GM12878 (cell line): ENCODE results near the gene VAX1. TPM values are rescaled to one million over a fixed set of nuclear protein-coding genes. Genes with fewer than 3 reads are reported as not detected.
A peak's percentile ranks its signal among the peaks of the same experiment; 100 is the strongest.

Experiments
- ATAC-seq: fragments of 200-7000 bp; cut with Tn5 transposase; 3 replicates; pipeline ENCODE4 v1.9.1; 2020; ENCODE audit warnings: mild to moderate bottlenecking, moderate library complexity
- BruUV-seq: library from RNA; stranded (reverse); fragments of 400-500 nt; replicated peaks from 2 replicates; lab custom pipeline; 2021; lab: Mats Ljungman, UMichigan
- CTCF ChIA-PET: fragments of 300-600 bp; sonication (Branson Sonifier 250); formaldehyde crosslinking; extraction: SDS; loops from one replicate; lab custom pipeline; 2021; ENCODE audit warnings: inconsistent platforms; lab: Yijun Ruan, JAX
- POLR2A ChIA-PET: fragments of 350-600 bp; formaldehyde crosslinking; extraction: SDS; loops from one replicate; lab custom pipeline; 2021; ENCODE audit warnings: inconsistent platforms; lab: Charles Lee
- RAD21 ChIA-PET: fragments of 300-600 bp; sonication (Branson Sonifier 250); formaldehyde crosslinking; loops from one replicate; lab custom pipeline; 2023; ENCODE audit warnings: antibody characterized with exemption; ENCODE audit not compliant: unreplicated experiment; lab: Charles Lee
- SMC1A ChIA-PET: fragments of 300-600 bp; sonication (Branson Sonifier 250); formaldehyde crosslinking; loops from one replicate; lab custom pipeline; 2023; ENCODE audit not compliant: unreplicated experiment, uncharacterized antibody; lab: Charles Lee
- DNase-seq: peaks from one replicate; pipeline ENCODE4 v3.0.0-alpha.2; 2011; ENCODE audit warnings: low read depth, low spot score
- FAIRE-seq: peaks from 3 replicates; lab custom pipeline; 2011; peaks lifted over from hg19 to GRCh38; lab: Jason Lieb, UNC
- H2AFZ ChIP-seq: 2 replicates; pipeline ENCODE4 v1.6.0; 2011; ENCODE audit warnings: low read depth, low read length, control low read depth; ENCODE audit not compliant: control insufficient read depth
- H3K27ac ChIP-seq: 2 replicates; pipeline ENCODE4 v1.5.1; 2011; ENCODE audit warnings: control low read depth; ENCODE audit not compliant: control insufficient read depth, insufficient read depth
- H3K27me3 ChIP-seq, 2 experiments: replicated peaks in 1 of 2; 2 replicates each; pipeline versions ENCODE4 v1.6.0 to v1.6.1; 2011; ENCODE audit warnings: low read length in 1 of 2; ENCODE audit not compliant: control insufficient read depth in 2 of 2, insufficient read depth in 2 of 2
- H3K36me3 ChIP-seq, 2 experiments: 2 replicates each; pipeline ENCODE4 v1.5.1; 2011; ENCODE audit warnings: low read length in 1 of 2; ENCODE audit not compliant: control insufficient read depth in 2 of 2, insufficient read depth in 2 of 2
- H3K4me1 ChIP-seq: 2 replicates; pipeline ENCODE4 v1.6.1; 2011; ENCODE audit warnings: mild to moderate bottlenecking, low read length, moderate library complexity, mixed read lengths; ENCODE audit not compliant: control insufficient read depth, insufficient read depth
- H3K4me2 ChIP-seq: 2 replicates; pipeline ENCODE4 v1.6.0; 2011; ENCODE audit warnings: control low read depth; ENCODE audit not compliant: control insufficient read depth, insufficient read depth
- H3K4me3 ChIP-seq: fragments of 200-600 bp; sonication (generic); 2 replicates; pipeline ENCODE4 v1.5.1; 2016
- H3K79me2 ChIP-seq: 2 replicates; pipeline ENCODE4 v1.6.0; 2011; ENCODE audit warnings: low read length; ENCODE audit not compliant: control insufficient read depth, insufficient read depth
- H3K9ac ChIP-seq: 2 replicates; pipeline ENCODE4 v1.8.0; 2011; ENCODE audit warnings: low read length, control low read depth, mixed read lengths; ENCODE audit not compliant: control insufficient read depth, insufficient read depth
- H3K9me3 ChIP-seq: replicated peaks from 3 replicates; pipeline ENCODE4 v1.5.1; 2011; ENCODE audit warnings: mild to moderate bottlenecking, low read length; ENCODE audit not compliant: control insufficient read depth, insufficient read depth
- H4K20me1 ChIP-seq: 2 replicates; pipeline ENCODE4 v1.6.0; 2011; ENCODE audit not compliant: control insufficient read depth, insufficient read depth
- SMAD5 ChIP-seq: IDR thresholded peaks from 2 replicates; pipeline ENCODE4 v1.6.1; 2016; ENCODE audit warnings: antibody characterized with exemption, low read depth
- SUZ12 ChIP-seq: fragments of 200-600 bp; sonication (generic); IDR thresholded peaks from one replicate; pipeline ENCODE4 v1.6.1; 2018; ENCODE audit warnings: antibody characterized with exemption, mild to moderate bottlenecking; ENCODE audit not compliant: unreplicated experiment
- ZSCAN29 ChIP-seq: fragments of 450-650 bp; IDR thresholded peaks from 2 replicates; pipeline ENCODE4 v1.6.1; 2017; ENCODE audit warnings: mild to moderate bottlenecking, moderate library complexity
- WGBS: methylation state at CpG from one replicate; pipeline ENCODE4 v1.1.6; 2016; ENCODE audit warnings: low lambda C conversion rate; ENCODE audit not compliant: insufficient replicate concordance, insufficient coverage; ENCODE audit errors: missing lambda C conversion rate; 5-methylcytosine and 5-hydroxymethylcytosine counted together
- in situ Hi-C: fragments of 300-500 bp; cut with MboI; formaldehyde crosslinking; loops from 9 replicates; pipeline ENCODE4 v1.14.3; 2018; ENCODE audit warnings: mixed read lengths
- intact Hi-C: fragments of 100-400 bp; cut with micrococcal nuclease; formaldehyde crosslinking; loops from one replicate; pipeline ENCODE4 v1.14.2; 2022; ENCODE audit not compliant: unreplicated experiment
- polyA plus RNA-seq, 11 experiments: library from polyadenylated mRNA; depleted of rRNA in 4 of 11; unstranded in 6 of 11; stranded (reverse) in 5 of 11; fragments of >200 nt; fragmentation: Nextera tagmentation in 4 of 11; fragmentation: Illumina TruSeq in 1 of 11; extraction: Ambion mirVana in 4 of 11; extraction: Trizol in 1 of 11; gene quantifications; 1 replicate in 1 of 11; 2 replicates in 10 of 11; pipeline versions ENCODE4 v1.2.1 to v1.2.3, GENCODE V29; 2011 to 2016; ENCODE audit warnings: inconsistent platforms in 2 of 11, missing spikeins in 2 of 11, low read depth in 1 of 11
- total RNA-seq, 4 experiments: library from RNA; depleted of rRNA in 3 of 4; stranded (reverse); fragments of >200 nt in 3 of 4; fragmentation: Illumina TruSeq in 1 of 4; extraction: Trizol in 1 of 4; gene quantifications; 2 replicates each; pipeline versions ENCODE4 v1.2.1 to v1.2.3, GENCODE V29; 2013 to 2021

VAX1 gene
- total and polyA plus RNA-seq, 10 of the 15 experiments (the other 5 are each of a cell fraction or from before 2014, with no cell fraction given), result not detected

GRCh38 chr10:117163061-117163953 lies 25.2 kb upstream of the VAX1 start:
- H3K79me2 ChIP-seq, result no peaks in the 10 kb centered on the region
- ChIA-PET CTCF (interaction anchor here (1.1 to 1.8 kb wide), 2 partner anchors 12 to 375 kb away, joined by 4 to 8 read pairs; no protein-coding TSS in a partner anchor), POLR2A (interaction anchor here (0.6 kb wide), 1 partner anchor 18 kb away, joined by 3 read pairs; no protein-coding TSS in a partner anchor), RAD21 (no interaction called here), SMC1A (interaction anchor here (0.6 to 0.8 kb wide), 2 partner anchors 366 to 751 kb away, joined by 3 to 4 read pairs; no protein-coding TSS in a partner anchor)
- intact Hi-C loops (no loop called here), in situ Hi-C loops (no loop called here)
- ATAC-seq (no peak; the same call in 1 of the 3 replicates), DNase-seq (no peak), FAIRE-seq (no peak)
- no peak overlapping the region for H2AFZ ChIP-seq
- no peak overlapping the region for H3K9ac ChIP-seq
- TF ChIP-seq SUZ12 (peak; percentile 38), SMAD5 (no peak), ZSCAN29 (no peak)
- no peak overlapping the region for H3K4me3 ChIP-seq
- H3K4me1 ChIP-seq, result no peaks in the 10 kb centered on the region
- 38% methylated on average over 42 of the region's 82 CpGs for WGBS
- H3K4me2 ChIP-seq, result no peak overlapping the region
- H4K20me1 ChIP-seq, result no peaks in the 10 kb centered on the region
- H3K27me3 ChIP-seq, result peaks cover 23 to 36% of the 10 kb centered on the region in 2 experiments
- H3K27ac ChIP-seq, result no peak overlapping the region
- BruUV-seq, result no TSS peak
- no peaks in the 10 kb centered on the region for H3K36me3 ChIP-seq
- H3K9me3 ChIP-seq, result no peaks in the 10 kb centered on the region
